ENCODE data around the gene ZNF580.

ZNF580 gene

GRCh38 chr19:55601084-55601483, 39.7 kb upstream of the ZNF580 start:
- TF ChIP-seq POLR2A (IDR thresholded peaks at IDR 0.05; ENCODE audit: low read length) = no peak
- no peak for TF ChIP-seq GATA1 (IDR thresholded peaks at IDR 0.05; ENCODE audit: low read depth, low read length)
- DNase-seq = peak in 1 of 2 experiments; percentile 53

GRCh38 chr19:55602104-55603001, 38.4 kb upstream of the ZNF580 start:
- no peak for DNase-seq
- TF ChIP-seq GATA1 (IDR thresholded peaks at IDR 0.05; ENCODE audit: low read depth, low read length) (no peak), POLR2A (IDR thresholded peaks at IDR 0.05; ENCODE audit: low read length) (no peak)

DNA sequence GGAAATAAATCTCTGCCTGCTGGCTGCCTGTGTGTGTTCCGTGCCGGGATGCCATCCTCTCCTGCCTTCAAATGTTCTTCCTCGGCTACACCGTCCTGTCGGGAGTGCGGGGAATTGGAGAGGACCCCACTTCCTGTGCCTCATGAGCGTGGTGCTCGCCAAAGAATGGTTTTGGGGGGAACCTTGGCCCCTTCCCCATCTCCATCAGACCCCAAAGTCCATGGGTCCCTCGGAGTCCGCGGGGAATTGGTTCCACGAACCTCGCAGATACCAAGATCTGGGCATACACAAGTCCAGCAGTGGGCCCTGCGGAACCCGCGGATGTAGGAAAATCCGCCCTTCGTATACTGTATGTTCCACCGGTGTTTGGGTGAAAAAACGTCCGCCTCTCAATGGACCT, 37.7 kb upstream of the ZNF580 start:
- TF ChIP-seq POLR2A (IDR thresholded peaks at IDR 0.05; ENCODE audit: low read length) = no peak
- TF ChIP-seq GATA1 (IDR thresholded peaks at IDR 0.05; ENCODE audit: low read depth, low read length) = no peak
- DNase-seq = no peak

DNA sequence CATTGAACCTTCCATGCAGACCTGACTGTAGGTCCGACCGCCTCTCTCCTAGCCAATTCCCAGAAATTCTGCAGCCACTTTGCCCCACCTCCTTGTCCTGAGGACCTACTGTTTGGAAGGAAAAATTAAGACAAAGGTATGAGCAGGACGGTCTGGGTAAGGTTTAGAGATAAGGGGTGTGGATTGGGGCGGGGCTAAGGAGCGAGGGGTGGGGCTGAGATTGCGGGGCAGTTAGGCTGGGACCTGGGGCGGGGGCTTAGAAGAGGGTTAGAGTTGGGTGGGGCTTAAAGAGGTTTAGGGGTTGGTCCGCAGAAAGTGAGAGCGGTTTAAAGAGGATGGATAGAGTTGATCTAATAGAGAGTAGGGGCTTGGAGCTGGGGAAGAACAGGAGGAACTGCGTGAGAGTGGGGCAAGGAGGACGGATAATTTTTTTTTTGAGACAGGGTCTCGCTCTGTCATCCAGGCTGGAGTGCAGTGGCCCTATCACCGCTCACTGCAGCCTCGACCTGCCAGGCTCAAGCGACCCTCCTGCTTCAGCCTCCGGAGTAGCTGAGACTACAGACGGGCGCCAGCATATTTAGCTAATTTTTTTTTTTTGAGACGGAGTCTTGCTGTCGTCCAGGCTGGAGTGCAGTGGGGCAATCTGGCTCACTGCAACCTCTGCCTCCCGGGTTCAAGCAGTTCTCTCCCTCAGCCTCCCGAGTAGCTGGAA, 37.1 kb upstream of the ZNF580 start:
- peak; percentile 44 to 47 for DNase-seq
- TF ChIP-seq POLR2A (IDR thresholded peaks at IDR 0.05; ENCODE audit: low read length) = no peak
- no peak for TF ChIP-seq GATA1 (IDR thresholded peaks at IDR 0.05; ENCODE audit: low read depth, low read length)

DNA sequence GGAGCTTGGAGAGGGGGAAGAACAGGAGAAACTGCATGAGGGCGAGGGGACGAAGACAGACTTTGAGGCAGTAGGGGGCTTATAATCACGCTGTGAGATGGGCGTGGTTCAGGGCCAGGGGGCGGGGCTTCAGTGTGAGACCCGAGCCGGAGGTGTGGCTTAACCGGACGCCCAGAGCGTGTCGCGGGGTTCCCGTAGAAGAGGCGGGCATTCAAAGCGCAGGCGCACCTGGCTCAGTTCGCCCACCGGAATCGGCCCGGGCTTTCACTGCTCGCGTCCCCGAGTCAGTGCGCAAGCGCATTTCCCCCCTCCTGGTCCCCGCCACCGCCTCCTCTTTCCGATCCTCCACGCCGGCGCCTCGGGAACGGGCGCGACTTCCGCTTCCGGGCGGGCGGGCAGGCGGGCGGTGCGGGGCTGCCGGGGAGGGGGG, 35.6 kb upstream of the ZNF580 start:
- DNase-seq = peak; percentile 92 to 94
- peak; percentile 57 for TF ChIP-seq POLR2A (IDR thresholded peaks at IDR 0.05; ENCODE audit: low read length)
- no peak for TF ChIP-seq GATA1 (IDR thresholded peaks at IDR 0.05; ENCODE audit: low read depth, low read length)

GRCh38 chr19:55605637-55606470, 34.9 kb upstream of the ZNF580 start, which contains the start of gene ZNF865:
Gene ZNF865 (plus strand): TSS chr19:55605647. CDS start chr19:55613619, 7,972 bp downstream.
- peak; percentile 20 for TF ChIP-seq POLR2A (IDR thresholded peaks at IDR 0.05; ENCODE audit: low read length)
- no peak for TF ChIP-seq GATA1 (IDR thresholded peaks at IDR 0.05; ENCODE audit: low read depth, low read length)
- DNase-seq = peak; percentile 80 to 85

GRCh38 chr19:55606471-55606787, 34.4 kb upstream of the ZNF580 start:
- DNase-seq = no peak
- no peak for TF ChIP-seq POLR2A (IDR thresholded peaks at IDR 0.05; ENCODE audit: low read length)
- no peak for TF ChIP-seq GATA1 (IDR thresholded peaks at IDR 0.05; ENCODE audit: low read depth, low read length)

DNA sequence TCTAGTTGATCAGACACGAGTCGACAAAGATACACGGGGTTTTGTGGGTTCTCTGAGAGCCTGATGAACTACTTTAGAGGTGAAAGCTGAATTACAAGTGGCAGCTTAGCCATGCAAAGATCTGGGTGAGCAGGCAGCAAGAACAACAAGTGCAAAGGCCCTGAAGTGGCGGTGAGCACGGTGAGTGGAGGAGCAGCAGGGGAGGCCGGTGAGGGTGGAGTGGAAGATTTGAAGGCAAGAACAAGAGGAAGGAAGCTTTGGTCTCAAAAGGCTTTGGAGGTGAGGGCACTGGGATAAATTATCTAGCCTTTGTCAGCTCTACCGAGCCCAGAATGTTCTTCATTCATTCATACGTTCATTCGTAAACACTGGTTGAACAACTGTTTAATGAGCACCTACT, 34.0 kb upstream of the ZNF580 start:
- DNase-seq = no peak
- TF ChIP-seq GATA1 (IDR thresholded peaks at IDR 0.05; ENCODE audit: low read depth, low read length) (no peak), POLR2A (IDR thresholded peaks at IDR 0.05; ENCODE audit: low read length) (no peak)

GRCh38 chr19:55609326-55609725, 31.5 kb upstream of the ZNF580 start:
- TF ChIP-seq GATA1 (IDR thresholded peaks at IDR 0.05; ENCODE audit: low read depth, low read length) (no peak), POLR2A (IDR thresholded peaks at IDR 0.05; ENCODE audit: low read length) (no peak)
- DNase-seq = no peak

GRCh38 chr19:55611300-55611982, 29.4 kb upstream of the ZNF580 start:
- no peak for DNase-seq
- TF ChIP-seq POLR2A (IDR thresholded peaks at IDR 0.05; ENCODE audit: low read length) = no peak
- TF ChIP-seq GATA1 (IDR thresholded peaks at IDR 0.05; ENCODE audit: low read depth, low read length) = no peak

DNA sequence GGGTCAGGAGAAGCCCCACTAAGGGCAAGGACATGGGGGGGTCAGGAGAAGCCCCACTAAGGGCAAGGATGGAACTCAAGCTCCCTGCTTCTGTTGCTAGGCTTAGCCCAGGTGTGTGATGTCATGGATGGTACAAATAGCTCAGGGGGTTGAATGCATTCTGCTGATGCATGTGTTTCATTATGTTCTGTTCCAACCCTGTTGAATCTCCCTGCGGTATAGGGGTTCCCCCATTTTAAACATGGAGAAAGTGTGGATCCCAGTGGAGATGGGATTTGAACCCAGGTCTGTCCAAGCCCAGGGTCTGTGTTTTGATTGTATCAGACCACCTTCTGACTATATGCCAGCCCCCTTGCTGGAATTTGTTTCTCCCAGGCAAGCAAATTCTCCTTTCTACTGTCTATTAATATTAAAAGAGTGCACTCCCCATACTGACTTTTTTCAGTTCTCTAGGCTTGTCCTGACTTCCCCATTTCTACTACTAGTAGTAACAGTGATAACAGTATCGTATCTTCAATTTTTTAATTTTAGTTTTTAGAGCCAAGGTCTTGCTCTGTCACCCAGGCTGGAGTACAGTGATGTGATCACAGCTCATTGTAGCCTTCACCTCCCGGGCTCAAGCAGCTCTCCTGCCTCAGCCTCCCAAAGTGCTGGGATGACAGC, 28.7 kb upstream of the ZNF580 start:
- TF ChIP-seq POLR2A (IDR thresholded peaks at IDR 0.05; ENCODE audit: low read length) = no peak
- TF ChIP-seq GATA1 (IDR thresholded peaks at IDR 0.05; ENCODE audit: low read depth, low read length) = no peak
- no peak for DNase-seq

GRCh38 chr19:55613396-55613795, 27.4 kb upstream of the ZNF580 start:
- DNase-seq = no peak
- TF ChIP-seq POLR2A (IDR thresholded peaks at IDR 0.05; ENCODE audit: low read length) (no peak), GATA1 (IDR thresholded peaks at IDR 0.05; ENCODE audit: low read depth, low read length) (no peak)
